Measurements from ENCODE around the gene ARRDC4.

The ARRDC4 gene

DNA sequence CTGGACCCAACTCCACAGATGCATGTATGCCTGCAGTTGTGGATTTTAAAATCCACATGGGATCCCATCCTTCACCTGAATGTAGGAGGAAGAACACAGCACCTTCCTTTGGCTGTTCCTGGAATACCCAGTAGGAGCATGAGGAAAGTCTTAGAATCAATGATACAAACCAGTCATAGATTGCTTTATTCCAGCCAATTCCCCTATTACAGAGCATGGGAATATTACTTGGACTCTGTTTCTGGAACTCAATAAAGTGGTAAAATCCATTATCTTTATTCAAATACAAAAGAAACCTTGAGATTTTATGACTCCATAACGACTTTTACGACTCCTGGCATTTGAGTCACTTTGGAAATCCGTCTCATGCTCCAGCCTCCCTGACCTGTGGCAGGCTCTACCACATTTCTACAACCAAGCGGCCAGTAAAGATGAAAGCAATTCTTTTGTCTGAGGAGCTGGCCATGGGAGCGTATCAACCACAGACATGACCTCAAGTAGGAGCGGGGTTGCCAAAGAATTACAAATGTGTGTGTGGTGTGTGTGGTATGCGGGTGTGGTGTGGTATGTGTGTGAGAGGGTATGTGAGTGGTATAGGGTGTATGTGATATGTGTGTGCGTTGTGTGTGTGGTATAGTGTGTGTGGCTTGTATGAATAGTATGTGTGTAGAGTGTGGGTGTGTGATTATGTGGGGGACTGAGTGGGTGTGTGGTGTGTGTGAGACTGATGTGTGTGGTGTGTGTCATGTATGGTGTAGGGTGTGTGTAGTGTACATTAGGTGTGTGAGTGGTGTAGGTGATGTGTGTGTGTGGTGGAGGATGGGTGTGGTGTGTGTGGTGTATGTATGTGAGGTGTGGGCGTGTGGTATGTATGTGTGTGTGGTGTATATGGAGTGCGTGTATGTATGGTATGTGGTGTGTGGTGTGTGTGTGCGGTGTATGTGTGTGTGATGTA lies 40.0 kb downstream of the ARRDC4 start:
- no peak for DNase-seq

DNA sequence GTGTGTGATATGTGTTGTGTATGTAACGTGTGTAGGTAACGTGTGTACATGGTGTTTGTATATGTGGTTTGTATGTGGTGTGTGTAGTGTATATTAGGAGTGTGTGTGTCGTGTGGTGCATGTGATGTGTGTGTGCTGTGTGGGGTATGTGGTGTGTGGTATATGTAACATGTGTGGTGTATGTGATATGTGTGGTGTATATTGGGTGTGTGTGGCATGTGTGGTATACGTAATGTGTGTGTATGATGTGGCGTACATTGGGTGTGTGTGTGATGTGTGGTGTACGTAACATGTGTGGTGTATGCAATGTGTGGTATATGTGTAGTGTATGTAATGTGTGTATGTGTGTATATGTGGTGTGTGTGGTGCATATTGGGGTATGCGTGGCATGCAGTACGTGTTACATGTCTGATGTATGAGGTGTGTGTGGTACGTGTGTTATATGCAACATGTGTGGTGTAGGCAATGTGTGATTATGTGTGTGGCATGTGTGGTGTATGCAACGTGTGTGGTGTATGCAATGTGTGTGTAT lies 41.2 kb downstream of the ARRDC4 start:
- DNase-seq, result no peak

GRCh38 chr15:98002419-98002818 lies 41.9 kb downstream of the ARRDC4 start:
- DNase-seq, result no peak

DNA sequence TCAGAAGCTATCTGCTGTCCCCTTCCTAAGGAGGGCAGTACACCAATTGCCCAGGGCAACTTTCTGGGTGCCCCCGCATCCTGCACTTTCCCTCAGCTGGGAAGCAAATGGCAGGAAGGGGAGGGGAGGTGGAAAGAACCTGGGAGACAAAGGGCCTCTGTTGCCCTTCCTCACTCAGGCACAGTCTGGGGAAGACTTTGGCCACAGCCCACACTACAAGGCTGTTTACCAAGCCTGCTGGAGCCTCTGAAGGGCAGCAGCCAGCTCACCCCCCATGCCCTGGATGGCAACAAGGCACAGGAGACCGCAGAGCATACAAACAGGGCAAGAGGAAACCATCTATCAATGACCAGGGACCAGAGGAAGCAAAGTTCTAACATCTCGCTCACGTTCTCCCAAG lies 42.4 kb downstream of the ARRDC4 start:
- no peak for DNase-seq

GRCh38 chr15:98003518-98003917 lies 43.0 kb downstream of the ARRDC4 start:
- DNase-seq, result no peak

GRCh38 chr15:98003996-98004395 lies 43.5 kb downstream of the ARRDC4 start:
- DNase-seq, result no peak

DNA sequence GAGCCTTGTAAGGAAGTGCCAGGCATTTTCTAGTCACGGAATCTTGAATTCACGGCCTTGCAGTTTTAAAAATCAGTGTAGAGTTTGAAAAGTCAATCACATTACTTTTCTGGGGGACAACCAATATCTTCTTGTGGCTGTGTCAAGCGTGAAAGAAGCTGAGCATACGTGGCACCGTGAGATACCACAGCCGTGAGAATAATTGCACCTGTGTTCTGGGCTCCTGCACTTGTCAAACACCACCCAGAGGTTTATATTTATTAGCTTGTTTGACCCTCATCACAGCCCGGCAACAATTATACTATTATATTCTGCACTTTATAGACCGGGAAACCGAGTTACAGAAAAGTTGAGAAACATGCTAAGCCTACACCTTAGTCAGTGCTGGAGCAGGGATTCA lies 45.2 kb downstream of the ARRDC4 start:
- no peak for DNase-seq

- DNase-seq, result no peak
Measured at GRCh38 chr15:98009169-98009568, 48.7 kb downstream of the ARRDC4 start.

- no peak for DNase-seq
Measured at GRCh38 chr15:98009971-98010370, 49.5 kb downstream of the ARRDC4 start.

GRCh38 chr15:98012354-98012753 lies 51.9 kb downstream of the ARRDC4 start:
- DNase-seq, result no peak

DNA sequence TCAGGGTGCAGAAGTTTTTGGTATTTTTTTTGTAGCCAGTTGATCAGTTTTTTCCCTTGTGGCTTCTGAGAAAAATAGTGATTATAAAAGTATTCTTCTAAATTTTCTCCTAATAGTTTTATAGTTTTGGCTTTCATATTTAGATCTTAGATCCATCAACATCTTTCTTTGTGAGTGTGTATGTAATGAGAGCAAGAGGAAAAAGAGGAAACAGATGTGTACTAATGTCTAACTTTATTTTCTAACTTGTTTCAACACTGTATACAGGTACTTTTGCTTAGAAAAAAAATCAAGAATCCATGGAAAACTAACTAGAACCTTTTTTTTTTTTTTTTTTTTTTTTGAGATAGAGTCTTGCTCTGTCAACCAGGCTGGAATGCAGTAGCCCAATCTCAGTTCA lies 53.1 kb downstream of the ARRDC4 start:
- DNase-seq, result no peak

DNA sequence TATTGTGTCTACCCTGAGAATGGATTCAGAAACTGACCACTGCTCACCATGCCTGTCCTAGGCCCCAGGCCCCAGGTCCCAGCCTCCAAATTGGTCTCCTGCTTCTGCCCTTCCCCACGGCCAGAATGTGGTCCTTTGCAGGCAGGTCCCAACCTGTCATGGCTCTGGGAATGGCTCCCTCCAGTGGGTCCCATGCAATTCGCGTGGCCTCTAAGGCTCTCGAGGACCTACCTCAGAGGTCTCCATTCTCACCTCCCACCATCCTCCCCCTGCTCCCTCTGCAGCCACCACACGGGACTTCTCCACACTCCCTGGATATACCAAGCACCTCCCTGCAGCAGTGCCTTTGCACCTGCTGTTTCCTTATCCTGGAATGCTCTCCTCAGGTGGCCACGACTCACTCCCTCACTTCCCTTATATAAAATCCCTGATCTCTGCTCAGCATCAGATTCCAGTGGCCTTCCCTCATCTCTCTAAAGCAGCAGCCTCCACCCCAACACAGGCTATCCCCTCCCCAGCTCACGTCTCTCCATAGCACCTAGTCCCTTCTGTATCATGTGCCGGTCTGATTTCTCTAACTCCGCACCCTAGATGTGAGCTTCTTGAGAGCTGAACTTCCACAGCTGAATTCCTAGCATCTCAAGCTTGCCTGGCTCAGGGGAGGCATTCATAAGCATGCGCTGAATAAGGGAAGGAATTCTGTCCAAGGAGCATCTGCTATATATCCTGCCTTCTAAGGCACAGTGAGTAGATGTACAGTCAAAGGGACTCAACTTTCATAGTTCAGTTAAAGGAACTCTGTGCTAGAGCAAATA lies 56.9 kb downstream of the ARRDC4 start:
- no peak for DNase-seq

- DNase-seq, result no peak
Measured at GRCh38 chr15:98018761-98019351, 58.4 kb downstream of the ARRDC4 start.

Measured in activated CD4-positive, alpha-beta T cell treated with anti-CD3 and anti-CD28 coated beads, Interleukin-2, Interleukin-6, amounts not matched to agents 100 ng/mL and 50 ng/mL, durations not matched to agents 16 hours and 8 hours (primary cell).